Muscle of leg (tissue), 11 donors: Measurements from ENCODE around the gene XIAP. TPM values are rescaled to one million over a fixed set of nuclear protein-coding genes. Genes with fewer than 3 reads are reported as not detected.
A peak's percentile ranks its signal among the peaks of the same experiment; 100 is the strongest.

ENCODE experiments used
- DNase-seq: peaks from one replicate; pipeline ENCODE4 v3.0.0; 2013
- H3K27ac ChIP-seq: one replicate; pipeline ENCODE4 v1.5.1; 2013; ENCODE audit warnings: mild to moderate bottlenecking, low read length, control low read depth
- H3K27me3 ChIP-seq: one replicate; pipeline ENCODE4 v1.6.1; 2013; ENCODE audit warnings: low read length; ENCODE audit not compliant: control insufficient read depth, insufficient read depth
- H3K36me3 ChIP-seq: one replicate; pipeline ENCODE4 v1.6.1; 2013; ENCODE audit warnings: low read length; ENCODE audit not compliant: control insufficient read depth, insufficient read depth
- H3K4me1 ChIP-seq: one replicate; pipeline ENCODE4 v1.6.1; 2013; ENCODE audit warnings: low read length; ENCODE audit not compliant: control insufficient read depth, insufficient read depth
- H3K4me3 ChIP-seq: one replicate; pipeline ENCODE4 v1.5.1; 2013; ENCODE audit warnings: low read length, control low read depth
- H3K9me3 ChIP-seq: replicated peaks from 2 replicates; pipeline ENCODE4 v1.6.1; 2013; ENCODE audit warnings: low read depth, low read length; ENCODE audit not compliant: control insufficient read depth
- WGBS: methylation state at CpG from one replicate; pipeline ENCODE4 v1.1.5; 2013; ENCODE audit warnings: missing lambda C conversion rate; ENCODE audit not compliant: insufficient coverage; 5-methylcytosine and 5-hydroxymethylcytosine counted together
- polyA plus RNA-seq, 8 donors: library from polyadenylated mRNA; unstranded; fragments of 120-200 nt; gene quantifications; one replicate each; pipeline versions ENCODE4 v1.2.1 to v1.2.3, GENCODE V29; 2013; ENCODE audit warnings: inconsistent platforms in 1 of 8, low replicate concordance in 1 of 8; ENCODE audit not compliant: insufficient read length in 8 of 8, insufficient read depth in 1 of 8
- total RNA-seq: library from RNA; stranded (reverse); fragments of 120-200 nt; gene quantifications from one replicate; pipeline ENCODE4 v1.2.4, GENCODE V29; 2013

Gene XIAP
- total and polyA plus RNA-seq, 9 donors = 22.4 to 50.8 (median 34.3) TPM

GRCh38 chrX:123943074-123943473 lies 83.2 kb downstream of the XIAP start:
- no CpG with 5 or more reads among the region's 1 CpG for WGBS
- no peaks in the 10 kb centered on the region for H3K9me3 ChIP-seq
- no peak overlapping the region for H3K4me3 ChIP-seq
- no peak overlapping the region for H3K27ac ChIP-seq
- H3K36me3 ChIP-seq = no peaks in the 10 kb centered on the region
- H3K4me1 ChIP-seq = no peaks in the 10 kb centered on the region
- H3K27me3 ChIP-seq = no peaks in the 10 kb centered on the region
- no peak for DNase-seq

- no peak for DNase-seq
- no peak overlapping the region for H3K4me3 ChIP-seq
- no peak overlapping the region for H3K27ac ChIP-seq
- no peaks in the 10 kb centered on the region for H3K27me3 ChIP-seq
- no peaks in the 10 kb centered on the region for H3K9me3 ChIP-seq
- H3K4me1 ChIP-seq = no peaks in the 10 kb centered on the region
- WGBS = no CpG with 5 or more reads among the region's 2 CpGs
- H3K36me3 ChIP-seq = no peaks in the 10 kb centered on the region
Measured at GRCh38 chrX:123943488-123943887, 83.6 kb downstream of the XIAP start.

GRCh38 chrX:123949846-123950245 lies 90.0 kb downstream of the XIAP start:
- DNase-seq = no peak
- no peaks in the 10 kb centered on the region for H3K36me3 ChIP-seq
- no peak overlapping the region for H3K27ac ChIP-seq
- H3K27me3 ChIP-seq = no peaks in the 10 kb centered on the region
- no peaks in the 10 kb centered on the region for H3K9me3 ChIP-seq
- WGBS = no CpG with 5 or more reads among the region's 2 CpGs
- no peak overlapping the region for H3K4me3 ChIP-seq
- H3K4me1 ChIP-seq = no peaks in the 10 kb centered on the region

GRCh38 chrX:123959281-123960063 lies 99.6 kb downstream of the XIAP start:
- 24% methylated on average over 27 of the region's 35 CpGs for WGBS
- DNase-seq = peak; percentile 60
- no peaks in the 10 kb centered on the region for H3K9me3 ChIP-seq
- H3K4me1 ChIP-seq = no peaks in the 10 kb centered on the region
- H3K27ac ChIP-seq = peak overlapping the region; percentile 97
- H3K36me3 ChIP-seq = no peaks in the 10 kb centered on the region
- peak overlapping the region; percentile 53 for H3K4me3 ChIP-seq
- peaks cover 2% of the 10 kb centered on the region for H3K27me3 ChIP-seq

GRCh38 chrX:123960956-123961267 lies 101.1 kb downstream of the XIAP start:
- WGBS = 0% methylated on average over 1 of the region's 13 CpGs
- H3K27me3 ChIP-seq = peaks cover 2% of the 10 kb centered on the region
- H3K4me3 ChIP-seq = peak overlapping the region; percentile 86
- H3K4me1 ChIP-seq = no peaks in the 10 kb centered on the region
- no peaks in the 10 kb centered on the region for H3K9me3 ChIP-seq
- no peak for DNase-seq
- H3K36me3 ChIP-seq = no peaks in the 10 kb centered on the region
- peak overlapping the region; percentile 100 for H3K27ac ChIP-seq

GRCh38 chrX:123961268-123962005 lies 101.6 kb downstream of the XIAP start, which contains the start of gene STAG2:
STAG2 (plus strand) TSS chrX:123961706; CDS start chrX:124022628, 60,922 bp downstream.
- Histone ChIP-seq H3K4me3 (peak within 1 kb of the TSS; percentile 86), H3K4me1 (no peaks in the 10 kb centered on the region), H3K27me3 (peaks cover 2% of the 10 kb centered on the region), H3K9me3 (no peaks in the 10 kb centered on the region), H3K36me3 (no peaks in the 10 kb centered on the region), H3K27ac (peak within 1 kb of the TSS; percentile 100)
- WGBS = 58% methylated on average over 9 of the region's 38 CpGs
- DNase-seq = peak; percentile 96

- no peak for DNase-seq
- H3K27me3 ChIP-seq = peaks cover 2% of the 10 kb centered on the region
- no peaks in the 10 kb centered on the region for H3K36me3 ChIP-seq
- 40% methylated on average over 9 of the region's 23 CpGs for WGBS
- H3K9me3 ChIP-seq = no peaks in the 10 kb centered on the region
- no peaks in the 10 kb centered on the region for H3K4me1 ChIP-seq
- H3K4me3 ChIP-seq = peak overlapping the region; percentile 86
- peak overlapping the region; percentile 100 for H3K27ac ChIP-seq
Measured at GRCh38 chrX:123962006-123962467, 102.2 kb downstream of the XIAP start.

- peak overlapping the region; percentile 100 for H3K27ac ChIP-seq
- H3K27me3 ChIP-seq = peaks cover 2% of the 10 kb centered on the region
- peak; percentile 98 for DNase-seq
- peak overlapping the region; percentile 86 for H3K4me3 ChIP-seq
- H3K4me1 ChIP-seq = no peaks in the 10 kb centered on the region
- H3K36me3 ChIP-seq = no peaks in the 10 kb centered on the region
- WGBS = 34% methylated on average over 10 of the region's 22 CpGs
- no peaks in the 10 kb centered on the region for H3K9me3 ChIP-seq
Measured at GRCh38 chrX:123962794-123963373, 103.0 kb downstream of the XIAP start.
